GM08714 (cell line): ENCODE data around the gene FKBP5.

ENCODE experiments used
- H3K4me3 ChIP-seq: fragments of 200-500 bp; sonication (Bioruptor generic); 2 replicates; pipeline ENCODE4 v1.5.1; 2014; ENCODE audit warnings: mild to moderate bottlenecking, low read length, inconsistent platforms
- ZNF274 ChIP-seq: IDR thresholded peaks from 2 replicates; pipeline ENCODE4 v1.6.1; 2012; ENCODE audit warnings: mild to moderate bottlenecking, low read depth, low read length

FKBP5 gene

GRCh38 chr6:35640017-35640664, 48.6 kb downstream of the FKBP5 start:
- H3K4me3 ChIP-seq = no peak overlapping the region
- no peak for TF ChIP-seq ZNF274

- H3K4me3 ChIP-seq = no peak overlapping the region
- no peak for TF ChIP-seq ZNF274
These were observed 50.0 kb downstream of the FKBP5 start for GRCh38 chr6:35638679-35639078.

- TF ChIP-seq ZNF274 = no peak
- H3K4me3 ChIP-seq = no peak overlapping the region
These were observed 50.8 kb downstream of the FKBP5 start for GRCh38 chr6:35637911-35638310.

- no peak for TF ChIP-seq ZNF274
- H3K4me3 ChIP-seq = no peak overlapping the region
These were observed 52.8 kb downstream of the FKBP5 start for GRCh38 chr6:35635601-35636597.

- no peak for TF ChIP-seq ZNF274
- H3K4me3 ChIP-seq = no peak overlapping the region
These were observed 54.4 kb downstream of the FKBP5 start for GRCh38 chr6:35634316-35634715.

- no peak overlapping the region for H3K4me3 ChIP-seq
- TF ChIP-seq ZNF274 = no peak
These were observed 55.1 kb downstream of the FKBP5 start for GRCh38 chr6:35633579-35634089.

- no peak overlapping the region for H3K4me3 ChIP-seq
- no peak for TF ChIP-seq ZNF274
These were observed 58.8 kb downstream of the FKBP5 start for GRCh38 chr6:35629876-35630378.

- TF ChIP-seq ZNF274 = no peak
These were observed 62.3 kb downstream of the FKBP5 start for GRCh38 chr6:35626401-35626800.

GRCh38 chr6:35624341-35625070, 64.2 kb downstream of the FKBP5 start:
- TF ChIP-seq ZNF274 = no peak
- no peak overlapping the region for H3K4me3 ChIP-seq

More at GRCh38 chr6:35626401-35626800, 62.3 kb downstream of the FKBP5 start:
- H3K4me3 ChIP-seq = no peak overlapping the region

GRCh38 chr6:35622283-35622682, 66.4 kb downstream of the FKBP5 start:
- H3K4me3 ChIP-seq = no peak overlapping the region
- no peak for TF ChIP-seq ZNF274

- no peak for TF ChIP-seq ZNF274
- no peak overlapping the region for H3K4me3 ChIP-seq
These were observed 68.0 kb downstream of the FKBP5 start for GRCh38 chr6:35620706-35621105.

- H3K4me3 ChIP-seq = no peak overlapping the region
- no peak for TF ChIP-seq ZNF274
These were observed 75.0 kb downstream of the FKBP5 start for GRCh38 chr6:35613762-35614161.

GRCh38 chr6:35611240-35611639, 77.5 kb downstream of the FKBP5 start:
- no peak for TF ChIP-seq ZNF274
- no peak overlapping the region for H3K4me3 ChIP-seq

- H3K4me3 ChIP-seq = no peak overlapping the region
- TF ChIP-seq ZNF274 = no peak
These were observed 77.9 kb downstream of the FKBP5 start for GRCh38 chr6:35610830-35611229.
